Muscle layer of duodenum (tissue), 2 donors: ENCODE measurements around the gene TBC1D22B.
A peak's percentile ranks its signal among the peaks of the same experiment; 100 is the strongest.

Experiments
- H3K27ac ChIP-seq: one replicate; pipeline ENCODE4 v1.7.0; 2013; ENCODE audit warnings: mild to moderate bottlenecking, low read length
- H3K27me3 ChIP-seq: one replicate; pipeline ENCODE4 v1.7.0; 2013; ENCODE audit warnings: low read depth, mild to moderate bottlenecking, control low read depth, low read length
- H3K36me3 ChIP-seq, 2 donors: one replicate each; pipeline ENCODE4 v1.7.0; 2013; ENCODE audit warnings: low read length in 2 of 2, control low read depth in 1 of 2, mild to moderate bottlenecking in 1 of 2; ENCODE audit not compliant: insufficient read depth in 2 of 2, control insufficient read depth in 1 of 2
- H3K4me1 ChIP-seq, 2 donors: one replicate each; pipeline ENCODE4 v1.7.0; 2013; ENCODE audit warnings: low read length in 2 of 2, mild to moderate bottlenecking in 2 of 2, control low read depth in 1 of 2, moderate library complexity in 1 of 2; ENCODE audit not compliant: insufficient read depth in 2 of 2, control insufficient read depth in 1 of 2
- H3K4me3 ChIP-seq, 2 donors: one replicate each; pipeline ENCODE4 v1.7.0; 2013; ENCODE audit warnings: low read length in 2 of 2, low read depth in 1 of 2, mild to moderate bottlenecking in 1 of 2
- H3K9me3 ChIP-seq, 2 donors: one replicate each; pipeline ENCODE4 v1.7.0; 2013; ENCODE audit warnings: low read length in 2 of 2, control low read depth in 1 of 2, mild to moderate bottlenecking in 1 of 2; ENCODE audit not compliant: control insufficient read depth in 1 of 2
- donor health status: healthy.

TBC1D22B gene

DNA sequence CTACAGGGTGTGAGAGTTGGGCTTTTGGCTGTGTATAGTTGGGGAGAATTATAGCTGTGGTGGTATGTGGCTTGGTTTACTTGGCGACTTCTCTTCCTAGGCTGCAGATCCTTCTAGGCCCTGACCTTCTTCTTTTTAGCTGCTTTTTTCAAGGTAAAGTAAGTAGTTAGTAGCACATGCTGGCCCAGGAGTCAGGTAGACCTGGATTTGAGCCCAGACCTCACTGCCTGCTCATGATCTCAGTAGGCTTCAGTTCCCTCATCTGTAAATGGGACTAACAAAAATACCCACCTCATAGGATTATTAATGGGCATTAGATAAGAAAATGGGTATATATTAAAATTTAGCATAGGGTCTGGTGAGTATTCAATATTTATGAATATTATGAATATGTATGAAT is 17.8 kb downstream of the TBC1D22B start:
- no peak overlapping the region for H3K27ac ChIP-seq
- peaks cover 6 to 8% of the 10 kb centered on the region in 2 donors for H3K4me1 ChIP-seq

GRCh38 chr6:37277001-37277409 is 19.4 kb downstream of the TBC1D22B start:
- Histone ChIP-seq H3K4me3 (no peak overlapping the region), H3K4me1 (peaks cover 6 to 11% of the 10 kb centered on the region in 2 donors), H3K27ac (no peak overlapping the region), H3K36me3 (peaks cover 0 to 21% of the 10 kb centered on the region in 2 donors), H3K9me3 (no peaks in the 10 kb centered on the region), H3K27me3 (no peaks in the 10 kb centered on the region)

More for the DNA sequence above, 17.8 kb downstream of the TBC1D22B start:
- Histone ChIP-seq H3K36me3 (peaks cover 3 to 16% of the 10 kb centered on the region in 2 donors), H3K9me3 (no peaks in the 10 kb centered on the region), H3K27me3 (no peaks in the 10 kb centered on the region), H3K4me3 (no peak overlapping the region)

GRCh38 chr6:37279366-37280134 is 22.0 kb downstream of the TBC1D22B start:
- no peaks in the 10 kb centered on the region for H3K27me3 ChIP-seq
- H3K36me3 ChIP-seq = peaks cover 3 to 33% of the 10 kb centered on the region in 2 donors
- H3K9me3 ChIP-seq = no peaks in the 10 kb centered on the region
- H3K4me1 ChIP-seq = peaks cover 6 to 33% of the 10 kb centered on the region in 2 donors
- H3K4me3 ChIP-seq = no peak overlapping the region
- H3K27ac ChIP-seq = no peak overlapping the region

GRCh38 chr6:37280162-37280887 is 22.8 kb downstream of the TBC1D22B start:
- no peak overlapping the region for H3K27ac ChIP-seq
- H3K36me3 ChIP-seq = peaks cover 8 to 38% of the 10 kb centered on the region in 2 donors
- no peaks in the 10 kb centered on the region for H3K27me3 ChIP-seq
- H3K4me3 ChIP-seq = no peak overlapping the region
- no peaks in the 10 kb centered on the region for H3K9me3 ChIP-seq
- peaks cover 6 to 38% of the 10 kb centered on the region in 2 donors for H3K4me1 ChIP-seq

GRCh38 chr6:37282371-37282770 is 24.8 kb downstream of the TBC1D22B start:
- H3K36me3 ChIP-seq = peaks cover 8 to 44% of the 10 kb centered on the region in 2 donors
- H3K27me3 ChIP-seq = no peaks in the 10 kb centered on the region
- H3K4me3 ChIP-seq = no peak overlapping the region
- H3K27ac ChIP-seq = no peak overlapping the region
- H3K4me1 ChIP-seq = peaks cover 6 to 38% of the 10 kb centered on the region in 2 donors
- H3K9me3 ChIP-seq = no peaks in the 10 kb centered on the region

GRCh38 chr6:37283268-37283667 is 25.7 kb downstream of the TBC1D22B start:
- peaks cover 6 to 38% of the 10 kb centered on the region in 2 donors for H3K4me1 ChIP-seq
- no peak overlapping the region for H3K4me3 ChIP-seq
- H3K27ac ChIP-seq = peak overlapping the region; percentile 32
- H3K9me3 ChIP-seq = no peaks in the 10 kb centered on the region
- H3K27me3 ChIP-seq = no peaks in the 10 kb centered on the region
- H3K36me3 ChIP-seq = peaks cover 8 to 48% of the 10 kb centered on the region in 2 donors

DNA sequence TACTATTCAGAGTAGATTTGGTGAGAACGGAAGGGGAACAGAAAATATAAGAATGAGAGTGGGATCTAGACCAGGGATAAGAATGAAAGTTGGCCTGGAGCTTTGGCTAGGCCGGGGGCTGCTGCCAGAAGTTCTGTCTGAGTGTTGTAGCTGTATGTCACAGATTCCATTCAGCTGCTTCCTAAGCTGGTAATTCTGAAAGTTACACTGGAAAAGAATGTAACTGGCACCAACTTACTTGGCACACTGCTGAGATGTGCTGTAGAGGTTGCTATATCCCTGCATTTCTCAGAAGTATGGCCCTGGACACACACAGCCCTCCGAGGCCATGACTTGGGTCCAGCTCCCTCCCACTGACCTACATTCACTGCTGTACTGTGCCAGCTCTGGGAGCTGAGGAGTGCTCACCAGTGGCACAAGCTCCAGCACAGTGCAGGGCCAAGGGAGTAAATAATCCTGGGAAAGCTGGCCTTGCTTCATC is 26.1 kb downstream of the TBC1D22B start:
- Histone ChIP-seq H3K4me3 (no peak overlapping the region), H3K9me3 (no peaks in the 10 kb centered on the region), H3K4me1 (peaks cover 6 to 38% of the 10 kb centered on the region in 2 donors), H3K27ac (peak overlapping the region; percentile 32), H3K27me3 (no peaks in the 10 kb centered on the region), H3K36me3 (peaks cover 8 to 48% of the 10 kb centered on the region in 2 donors)

DNA sequence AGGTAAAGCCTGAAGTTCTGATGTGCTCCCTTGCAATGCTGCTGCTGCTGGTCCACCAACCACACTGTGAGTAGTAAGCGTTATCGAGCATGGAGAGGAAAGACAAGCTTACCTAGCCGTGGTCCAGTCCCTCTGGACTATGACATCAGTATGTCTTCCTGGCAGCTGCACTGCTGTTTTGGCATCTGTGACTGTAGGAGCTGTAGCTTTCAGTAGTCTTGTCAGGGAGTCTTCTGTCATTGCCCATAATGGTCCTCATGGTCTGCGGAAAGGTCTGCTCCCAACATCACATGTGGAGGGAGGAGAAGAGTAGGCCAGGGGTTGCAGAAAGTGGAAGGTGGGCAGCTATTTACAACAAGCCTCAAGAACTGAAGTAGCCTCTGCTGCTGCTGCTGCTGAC is 27.2 kb downstream of the TBC1D22B start:
- peaks cover 0 to 33% of the 10 kb centered on the region in 2 donors for H3K4me1 ChIP-seq
- peaks cover 8 to 43% of the 10 kb centered on the region in 2 donors for H3K36me3 ChIP-seq
- no peak overlapping the region for H3K27ac ChIP-seq
- no peaks in the 10 kb centered on the region for H3K27me3 ChIP-seq
- no peaks in the 10 kb centered on the region for H3K9me3 ChIP-seq
- H3K4me3 ChIP-seq = no peak overlapping the region

GRCh38 chr6:37285861-37286311 is 28.3 kb downstream of the TBC1D22B start:
- H3K36me3 ChIP-seq = peaks cover 9 to 36% of the 10 kb centered on the region in 2 donors

DNA sequence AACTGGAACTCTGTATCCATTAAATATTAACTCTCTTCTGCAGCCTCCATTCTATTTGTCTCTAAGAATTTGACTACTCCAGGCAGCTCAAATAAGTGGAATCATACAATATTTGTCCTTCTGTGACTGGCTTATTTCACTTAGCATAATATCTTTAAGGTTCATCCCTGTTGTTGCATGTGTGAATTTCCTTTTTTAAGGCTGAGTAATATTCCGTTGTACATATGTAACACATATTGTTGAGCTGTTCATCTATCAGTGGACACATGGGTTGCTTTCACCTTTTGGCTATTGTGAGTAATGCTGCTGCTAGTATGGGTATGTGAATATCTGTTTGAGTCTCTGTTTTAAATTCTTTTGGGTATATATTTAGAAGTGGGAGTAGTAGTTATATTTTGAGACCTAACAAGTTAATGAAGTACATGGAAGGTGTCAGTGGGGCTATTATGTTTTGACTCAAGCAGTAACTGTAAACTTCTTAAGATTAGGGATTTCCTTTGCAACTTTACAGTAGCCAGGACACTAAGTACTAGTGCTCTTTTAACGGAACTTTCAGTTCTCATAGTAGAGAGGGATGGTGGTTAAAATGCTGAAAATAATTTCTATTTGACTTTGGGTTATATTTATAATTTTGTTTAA is 30.1 kb downstream of the TBC1D22B start:
- Histone ChIP-seq H3K4me1 (peaks cover 0 to 24% of the 10 kb centered on the region in 2 donors), H3K9me3 (no peaks in the 10 kb centered on the region), H3K27ac (no peak overlapping the region), H3K36me3 (peaks cover 22 to 45% of the 10 kb centered on the region in 2 donors), H3K4me3 (no peak overlapping the region), H3K27me3 (no peaks in the 10 kb centered on the region)

More at GRCh38 chr6:37285861-37286311, 28.3 kb downstream of the TBC1D22B start:
- Histone ChIP-seq H3K4me3 (no peak overlapping the region), H3K4me1 (peaks cover 0 to 27% of the 10 kb centered on the region in 2 donors), H3K27me3 (no peaks in the 10 kb centered on the region), H3K9me3 (no peaks in the 10 kb centered on the region), H3K27ac (no peak overlapping the region)

- no peak overlapping the region for H3K27ac ChIP-seq
- H3K4me1 ChIP-seq = peaks cover 0 to 18% of the 10 kb centered on the region in 2 donors
- H3K4me3 ChIP-seq = no peak overlapping the region
- H3K27me3 ChIP-seq = no peaks in the 10 kb centered on the region
- H3K9me3 ChIP-seq = no peaks in the 10 kb centered on the region
- H3K36me3 ChIP-seq = peaks cover 22 to 43% of the 10 kb centered on the region in 2 donors
Measured at GRCh38 chr6:37288247-37288646, 30.7 kb downstream of the TBC1D22B start.
